BJ (cell line): Measurements from ENCODE around the gene C1orf159. TPM values are rescaled to one million over a fixed set of nuclear protein-coding genes. Genes with fewer than 3 reads are reported as not detected.

ENCODE experiments used
- CTCF ChIA-PET: fragments of 350-600 bp; formaldehyde crosslinking; extraction: SDS; loops from one replicate; lab custom pipeline; 2021; ENCODE audit warnings: antibody characterized with exemption, inconsistent platforms; lab: Yijun Ruan, JAX
- POLR2A ChIA-PET: fragments of 300-600 bp; sonication (Branson Sonifier 250); formaldehyde crosslinking; extraction: SDS; loops from one replicate; lab custom pipeline; 2021; ENCODE audit warnings: antibody characterized with exemption; lab: Charles Lee
- DNase-seq: peaks from one replicate; pipeline ENCODE4 v3.0.0-alpha.2; 2011; ENCODE audit warnings: low read depth
- H3K27me3 ChIP-seq: 2 replicates; pipeline ENCODE4 v1.6.0; 2011; ENCODE audit warnings: low read length; ENCODE audit not compliant: control insufficient read depth, insufficient read depth
- H3K36me3 ChIP-seq: 2 replicates; pipeline ENCODE4 v1.5.1; 2011; ENCODE audit warnings: low read length; ENCODE audit not compliant: control insufficient read depth, insufficient read depth
- H3K4me3 ChIP-seq: 2 replicates; pipeline ENCODE4 v1.5.1; 2011; ENCODE audit warnings: low read depth, mild to moderate bottlenecking, control low read depth, low read length
- polyA plus RNA-seq: library from polyadenylated mRNA; depleted of rRNA; stranded (reverse); fragments of >200 nt; gene quantifications from 2 replicates; pipeline ENCODE4 v1.2.3, GENCODE V29; 2011
- TF ChIP-seq, protein P1 (sequence below): IDR thresholded peaks from 2 replicates; pipeline ENCODE4 v1.5.1; 2011; ENCODE audit warnings: low read depth, mild to moderate bottlenecking, control low read depth, inconsistent platforms, low read length, moderate library complexity; ENCODE audit not compliant: insufficient read depth

The C1orf159 gene
- polyA plus RNA-seq, 1 experiment: 8.9 TPM

DNA sequence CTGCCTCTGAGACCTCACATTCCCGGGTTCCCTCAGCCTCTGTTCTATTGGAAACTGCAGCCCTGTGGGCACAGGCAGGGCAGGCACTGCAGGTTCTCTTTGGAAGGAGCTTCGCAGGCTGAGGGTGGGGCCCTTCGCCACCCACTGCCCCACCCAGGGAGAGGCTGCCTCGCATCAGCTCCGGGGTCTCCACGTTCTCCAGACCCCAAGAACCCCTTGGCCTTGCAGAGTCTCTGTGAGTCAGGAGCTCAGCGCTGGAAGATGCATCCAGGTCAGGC is 8.6 kb upstream of the C1orf159 start:
- H3K27me3 ChIP-seq: no peaks in the 10 kb centered on the region
- H3K36me3 ChIP-seq: no peaks in the 10 kb centered on the region
- CTCF ChIA-PET: interaction anchor here (0.7 kb wide), 1 partner anchor 89 kb away, joined by 4 read pairs; no protein-coding TSS in a partner anchor
- H3K4me3 ChIP-seq: no peak overlapping the region
- POLR2A ChIA-PET: no interaction called here
- TF ChIP-seq, protein P1, sequence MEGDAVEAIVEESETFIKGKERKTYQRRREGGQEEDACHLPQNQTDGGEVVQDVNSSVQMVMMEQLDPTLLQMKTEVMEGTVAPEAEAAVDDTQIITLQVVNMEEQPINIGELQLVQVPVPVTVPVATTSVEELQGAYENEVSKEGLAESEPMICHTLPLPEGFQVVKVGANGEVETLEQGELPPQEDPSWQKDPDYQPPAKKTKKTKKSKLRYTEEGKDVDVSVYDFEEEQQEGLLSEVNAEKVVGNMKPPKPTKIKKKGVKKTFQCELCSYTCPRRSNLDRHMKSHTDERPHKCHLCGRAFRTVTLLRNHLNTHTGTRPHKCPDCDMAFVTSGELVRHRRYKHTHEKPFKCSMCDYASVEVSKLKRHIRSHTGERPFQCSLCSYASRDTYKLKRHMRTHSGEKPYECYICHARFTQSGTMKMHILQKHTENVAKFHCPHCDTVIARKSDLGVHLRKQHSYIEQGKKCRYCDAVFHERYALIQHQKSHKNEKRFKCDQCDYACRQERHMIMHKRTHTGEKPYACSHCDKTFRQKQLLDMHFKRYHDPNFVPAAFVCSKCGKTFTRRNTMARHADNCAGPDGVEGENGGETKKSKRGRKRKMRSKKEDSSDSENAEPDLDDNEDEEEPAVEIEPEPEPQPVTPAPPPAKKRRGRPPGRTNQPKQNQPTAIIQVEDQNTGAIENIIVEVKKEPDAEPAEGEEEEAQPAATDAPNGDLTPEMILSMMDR: no peak
- no peak for DNase-seq

DNA sequence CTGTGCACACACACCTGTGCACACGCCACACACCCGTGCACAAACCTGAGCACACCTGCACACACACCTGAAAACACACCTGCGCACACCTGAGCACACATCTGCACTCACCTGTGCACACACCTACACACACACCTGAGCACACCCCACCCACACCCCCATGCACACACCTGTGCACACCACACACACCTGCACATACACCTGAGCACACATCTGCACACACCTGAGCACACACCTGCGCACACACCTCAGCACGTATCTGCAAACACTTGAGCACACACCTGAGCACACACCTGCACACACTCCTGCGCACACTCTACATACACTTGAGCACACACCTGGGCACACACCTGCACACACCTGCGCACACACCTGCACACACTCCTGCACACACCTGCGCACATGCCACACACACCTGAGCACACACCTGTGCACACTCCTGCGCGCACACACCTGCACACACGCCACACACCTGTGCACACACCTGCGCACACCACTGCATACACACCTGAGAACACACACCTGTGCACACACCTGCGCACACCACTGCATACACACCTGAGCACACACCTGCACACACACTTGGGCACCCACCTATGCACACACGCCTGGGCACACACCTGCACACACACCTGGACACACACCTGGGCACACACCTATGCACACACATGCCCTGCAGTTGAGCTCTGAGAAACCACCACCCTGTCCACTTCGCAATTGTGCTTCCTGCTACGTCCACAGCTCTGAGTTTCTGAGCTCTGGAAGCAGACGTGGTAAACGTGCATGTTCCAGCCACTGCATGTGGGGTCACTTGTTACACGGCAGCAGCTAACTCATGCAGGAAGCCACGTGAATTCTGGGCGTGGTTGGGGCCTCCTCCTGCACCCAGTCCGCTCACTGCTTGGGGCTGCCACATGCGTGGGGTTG is 8.0 kb upstream of the C1orf159 start:
- ChIA-PET CTCF (interaction anchor here (0.7 to 6.0 kb wide), 10 partner anchors 24 to 382 kb away, joined by 4 to 76 read pairs (median 7); partner anchors contain the start of gene SDF4), POLR2A (no interaction called here)
- H3K36me3 ChIP-seq: no peaks in the 10 kb centered on the region
- no peak overlapping the region for H3K4me3 ChIP-seq
- TF ChIP-seq, protein P1: no peak
- H3K27me3 ChIP-seq: no peaks in the 10 kb centered on the region; the same call in 1 of the 2 replicates
- DNase-seq: no peak

DNA sequence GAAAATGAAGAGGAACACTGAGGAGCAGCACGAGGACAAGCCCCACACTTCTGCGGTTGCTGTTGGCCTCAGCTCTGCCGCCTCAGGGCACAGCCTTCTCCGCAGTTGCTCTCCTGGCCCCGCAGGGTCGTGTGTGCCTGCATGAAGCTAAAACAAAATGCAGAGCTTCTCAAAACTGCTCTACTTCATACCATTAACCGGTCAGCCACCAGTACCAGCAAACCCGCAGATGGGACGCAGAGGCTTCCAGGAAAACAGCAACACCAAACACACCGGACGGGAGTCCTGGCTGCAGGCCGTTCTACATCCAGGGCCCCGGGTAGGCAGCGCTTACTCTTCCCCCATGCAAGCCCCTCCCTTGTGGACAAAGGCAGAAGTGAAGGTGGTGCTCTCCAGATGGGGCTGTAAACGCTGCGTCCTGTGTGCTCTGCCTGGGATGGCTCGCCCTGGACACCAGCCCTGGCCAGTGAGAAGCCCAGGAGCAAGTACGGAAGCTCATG is 7.1 kb upstream of the C1orf159 start:
- no peak overlapping the region for H3K4me3 ChIP-seq
- TF ChIP-seq, protein P1: no peak
- ChIA-PET CTCF (interaction anchor here (0.6 to 6.0 kb wide), 53 partner anchors 7 to 383 kb away, joined by 3 to 76 read pairs (median 4); partner anchors contain the start of genes C1QTNF12, SDF4 and UBE2J2), POLR2A (no interaction called here)
- DNase-seq: peak; percentile 4
- peaks cover 4% of the 10 kb centered on the region for H3K27me3 ChIP-seq
- no peaks in the 10 kb centered on the region for H3K36me3 ChIP-seq

DNA sequence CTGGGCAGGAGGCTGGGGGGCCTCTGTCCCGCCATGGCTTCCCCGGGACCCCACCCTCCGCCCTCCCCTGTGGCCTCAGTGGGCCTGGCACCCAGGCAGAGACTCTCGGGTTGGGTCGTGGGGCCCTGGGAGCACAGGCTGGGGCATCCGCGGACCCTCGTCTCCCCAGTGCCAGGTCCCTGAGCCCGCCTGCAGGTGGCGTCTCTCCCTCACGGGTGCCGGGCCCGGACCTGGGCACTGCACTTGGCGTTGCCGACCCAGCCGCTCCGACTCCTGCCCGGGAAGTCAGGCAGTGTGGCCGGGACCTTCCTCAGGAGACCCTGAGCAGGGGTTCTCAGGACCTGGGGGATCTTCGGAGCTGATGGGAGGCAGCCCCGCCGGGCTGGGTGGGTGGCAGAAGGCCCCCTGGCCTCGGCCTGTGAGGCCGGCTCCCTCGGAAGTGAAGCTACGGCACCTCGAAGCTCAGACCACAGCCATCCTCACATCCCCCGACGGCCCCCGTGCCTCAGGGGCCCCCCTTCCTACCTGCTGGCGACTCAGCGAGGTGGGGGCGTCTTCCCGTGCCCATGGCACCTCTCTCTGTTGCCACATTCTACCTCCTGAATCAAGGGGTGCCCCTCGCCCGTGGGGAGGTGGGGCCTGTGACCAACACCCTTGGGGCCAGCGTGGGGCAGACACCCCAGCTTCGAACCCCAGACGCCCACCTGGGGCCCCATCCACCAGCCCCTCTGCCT is 6.4 kb upstream of the C1orf159 start:
- H3K4me3 ChIP-seq: peak overlapping the region; percentile 22; the same call in 1 of the 2 replicates
- ChIA-PET CTCF (interaction anchor here (0.6 to 6.0 kb wide), 65 partner anchors 8 to 382 kb away, joined by 3 to 76 read pairs (median 4); partner anchors contain the start of genes C1QTNF12, MRPL20, SDF4 and UBE2J2), POLR2A (no interaction called here)
- peaks cover 4% of the 10 kb centered on the region for H3K27me3 ChIP-seq
- no peaks in the 10 kb centered on the region for H3K36me3 ChIP-seq
- TF ChIP-seq, protein P1: peak; percentile 93
- DNase-seq: no peak
